GM12891 (cell line): Measurements from ENCODE around the gene SDC4.

Experiments used
- POLR2A ChIP-seq: IDR thresholded peaks from 2 replicates; pipeline ENCODE4 v1.6.1; 2011; ENCODE audit warnings: low read depth, low read length, control low read depth
- POLR2AphosphoS5 ChIP-seq: IDR thresholded peaks from 2 replicates; pipeline ENCODE4 v1.6.1; 2011; ENCODE audit warnings: low read depth, low read length, control low read depth
- SPI1 ChIP-seq: IDR thresholded peaks from 2 replicates; pipeline ENCODE4 v1.6.1; 2011; ENCODE audit warnings: low read depth, low read length, control low read depth
- TAF1 ChIP-seq: IDR thresholded peaks from 2 replicates; pipeline ENCODE4 v1.6.1; 2011; ENCODE audit warnings: low read depth, low read length, control low read depth

GRCh38 chr20:45313065-45313695, 35.0 kb downstream of the SDC4 start:
- TF ChIP-seq POLR2A, result no peak
- no peak for TF ChIP-seq POLR2AphosphoS5
- no peak for TF ChIP-seq SPI1
- no peak for TF ChIP-seq TAF1
